GM12878 (cell line): ENCODE results near the gene ADAMTS13. TPM values are rescaled to one million over a fixed set of nuclear protein-coding genes. Genes with fewer than 3 reads are reported as not detected.

Experiments
- ATAC-seq: fragments of 200-7000 bp; cut with Tn5 transposase; 3 replicates; pipeline ENCODE4 v1.9.1; 2020; ENCODE audit warnings: mild to moderate bottlenecking, moderate library complexity
- BruUV-seq: library from RNA; stranded (reverse); fragments of 400-500 nt; replicated peaks from 2 replicates; lab custom pipeline; 2021; lab: Mats Ljungman, UMichigan
- CTCF ChIA-PET: fragments of 300-600 bp; sonication (Branson Sonifier 250); formaldehyde crosslinking; extraction: SDS; loops from one replicate; lab custom pipeline; 2021; ENCODE audit warnings: inconsistent platforms; lab: Yijun Ruan, JAX
- POLR2A ChIA-PET: fragments of 350-600 bp; formaldehyde crosslinking; extraction: SDS; loops from one replicate; lab custom pipeline; 2021; ENCODE audit warnings: inconsistent platforms; lab: Charles Lee
- RAD21 ChIA-PET: fragments of 300-600 bp; sonication (Branson Sonifier 250); formaldehyde crosslinking; loops from one replicate; lab custom pipeline; 2023; ENCODE audit warnings: antibody characterized with exemption; ENCODE audit not compliant: unreplicated experiment; lab: Charles Lee
- SMC1A ChIA-PET: fragments of 300-600 bp; sonication (Branson Sonifier 250); formaldehyde crosslinking; loops from one replicate; lab custom pipeline; 2023; ENCODE audit not compliant: unreplicated experiment, uncharacterized antibody; lab: Charles Lee
- DNase-seq: peaks from one replicate; pipeline ENCODE4 v3.0.0-alpha.2; 2011; ENCODE audit warnings: low read depth, low spot score
- FAIRE-seq: peaks from 3 replicates; lab custom pipeline; 2011; peaks lifted over from hg19 to GRCh38; lab: Jason Lieb, UNC
- H2AFZ ChIP-seq: 2 replicates; pipeline ENCODE4 v1.6.0; 2011; ENCODE audit warnings: low read depth, low read length, control low read depth; ENCODE audit not compliant: control insufficient read depth
- H3K27ac ChIP-seq: 2 replicates; pipeline ENCODE4 v1.5.1; 2011; ENCODE audit warnings: control low read depth; ENCODE audit not compliant: control insufficient read depth, insufficient read depth
- H3K27me3 ChIP-seq, 2 experiments: replicated peaks in 1 of 2; 2 replicates each; pipeline versions ENCODE4 v1.6.0 to v1.6.1; 2011; ENCODE audit warnings: low read length in 1 of 2; ENCODE audit not compliant: control insufficient read depth in 2 of 2, insufficient read depth in 2 of 2
- H3K36me3 ChIP-seq, 2 experiments: 2 replicates each; pipeline ENCODE4 v1.5.1; 2011; ENCODE audit warnings: low read length in 1 of 2; ENCODE audit not compliant: control insufficient read depth in 2 of 2, insufficient read depth in 2 of 2
- H3K4me1 ChIP-seq: 2 replicates; pipeline ENCODE4 v1.6.1; 2011; ENCODE audit warnings: mild to moderate bottlenecking, low read length, moderate library complexity, mixed read lengths; ENCODE audit not compliant: control insufficient read depth, insufficient read depth
- H3K4me2 ChIP-seq: 2 replicates; pipeline ENCODE4 v1.6.0; 2011; ENCODE audit warnings: control low read depth; ENCODE audit not compliant: control insufficient read depth, insufficient read depth
- H3K4me3 ChIP-seq: fragments of 200-600 bp; sonication (generic); 2 replicates; pipeline ENCODE4 v1.5.1; 2016
- H3K79me2 ChIP-seq: 2 replicates; pipeline ENCODE4 v1.6.0; 2011; ENCODE audit warnings: low read length; ENCODE audit not compliant: control insufficient read depth, insufficient read depth
- H3K9ac ChIP-seq: 2 replicates; pipeline ENCODE4 v1.8.0; 2011; ENCODE audit warnings: low read length, control low read depth, mixed read lengths; ENCODE audit not compliant: control insufficient read depth, insufficient read depth
- H3K9me3 ChIP-seq: replicated peaks from 3 replicates; pipeline ENCODE4 v1.5.1; 2011; ENCODE audit warnings: mild to moderate bottlenecking, low read length; ENCODE audit not compliant: control insufficient read depth, insufficient read depth
- H4K20me1 ChIP-seq: 2 replicates; pipeline ENCODE4 v1.6.0; 2011; ENCODE audit not compliant: control insufficient read depth, insufficient read depth
- ATF2 ChIP-seq: IDR thresholded peaks from 2 replicates; pipeline ENCODE4 v1.6.1; 2012; ENCODE audit warnings: low read length, inconsistent platforms
- BCL11A ChIP-seq: IDR thresholded peaks from 2 replicates; pipeline ENCODE4 v1.6.1; 2011; ENCODE audit warnings: low read depth, low read length
- CBX3 ChIP-seq: fragments of 200-600 bp; sonication (generic); IDR thresholded peaks from 2 replicates; pipeline ENCODE4 v1.6.1; 2016; ENCODE audit warnings: low read depth, borderline replicate concordance
- CBX5 ChIP-seq: sonication (generic); IDR thresholded peaks from 2 replicates; pipeline ENCODE4 v1.6.1; 2016; ENCODE audit warnings: low read depth, moderate library complexity, mild to moderate bottlenecking, inconsistent platforms
- FOXK2 ChIP-seq: fragments of 450-650 bp; IDR thresholded peaks from 2 replicates; pipeline ENCODE4 v1.6.1; 2017; ENCODE audit warnings: mild to moderate bottlenecking, moderate library complexity
- GABPA ChIP-seq: IDR thresholded peaks from 2 replicates; pipeline ENCODE4 v1.6.1; 2014; ENCODE audit warnings: antibody characterized with exemption, low read depth, mild to moderate bottlenecking, inconsistent platforms
- IRF4 ChIP-seq: IDR thresholded peaks from 2 replicates; pipeline ENCODE4 v1.6.1; 2011; ENCODE audit warnings: low read depth, low read length
- JUND ChIP-seq: IDR thresholded peaks from 2 replicates; pipeline ENCODE4 v1.6.1; 2012; ENCODE audit warnings: low read depth, mild to moderate bottlenecking, low read length, improper control_type of control experiment, moderate library complexity
- KDM1A ChIP-seq: fragments of 200-600 bp; sonication (generic); IDR thresholded peaks from 2 replicates; pipeline ENCODE4 v1.6.1; 2016; ENCODE audit warnings: borderline replicate concordance
- NFXL1 ChIP-seq: fragments of 450-650 bp; IDR thresholded peaks from 2 replicates; pipeline ENCODE4 v1.6.1; 2017; ENCODE audit warnings: antibody characterized with exemption, mild to moderate bottlenecking, borderline replicate concordance
- PAX5 ChIP-seq: IDR thresholded peaks from 2 replicates; pipeline ENCODE4 v1.6.1; 2011; ENCODE audit warnings: low read depth, low read length, borderline replicate concordance
- PAX8 ChIP-seq: fragments of 450-650 bp; IDR thresholded peaks from 2 replicates; pipeline ENCODE4 v1.6.1; 2017; ENCODE audit warnings: mild to moderate bottlenecking, moderate library complexity
- RBBP5 ChIP-seq: fragments of 200-600 bp; sonication (generic); conservative IDR thresholded peaks from 2 replicates; pipeline ENCODE4 v1.6.1; 2016
- YBX1 ChIP-seq: fragments of 450-650 bp; IDR thresholded peaks from 2 replicates; pipeline ENCODE4 v1.6.1; 2016; ENCODE audit warnings: antibody characterized with exemption
- YY1 ChIP-seq: IDR thresholded peaks from 2 replicates; pipeline ENCODE4 v1.6.1; 2011; ENCODE audit warnings: low read depth, mild to moderate bottlenecking, low read length
- WGBS: methylation state at CpG from one replicate; pipeline ENCODE4 v1.1.6; 2016; ENCODE audit warnings: low lambda C conversion rate; ENCODE audit not compliant: insufficient replicate concordance, insufficient coverage; ENCODE audit errors: missing lambda C conversion rate; 5-methylcytosine and 5-hydroxymethylcytosine counted together
- in situ Hi-C: fragments of 300-500 bp; cut with MboI; formaldehyde crosslinking; loops from 9 replicates; pipeline ENCODE4 v1.14.3; 2018; ENCODE audit warnings: mixed read lengths
- intact Hi-C: fragments of 100-400 bp; cut with micrococcal nuclease; formaldehyde crosslinking; loops from one replicate; pipeline ENCODE4 v1.14.2; 2022; ENCODE audit not compliant: unreplicated experiment
- polyA plus RNA-seq, 11 experiments: library from polyadenylated mRNA; depleted of rRNA in 4 of 11; unstranded in 6 of 11; stranded (reverse) in 5 of 11; fragments of >200 nt; fragmentation: Nextera tagmentation in 4 of 11; fragmentation: Illumina TruSeq in 1 of 11; extraction: Ambion mirVana in 4 of 11; extraction: Trizol in 1 of 11; gene quantifications; 1 replicate in 1 of 11; 2 replicates in 10 of 11; pipeline versions ENCODE4 v1.2.1 to v1.2.3, GENCODE V29; 2011 to 2016; ENCODE audit warnings: inconsistent platforms in 2 of 11, missing spikeins in 2 of 11, low read depth in 1 of 11
- total RNA-seq, 4 experiments: library from RNA; depleted of rRNA in 3 of 4; stranded (reverse); fragments of >200 nt in 3 of 4; fragmentation: Illumina TruSeq in 1 of 4; extraction: Trizol in 1 of 4; gene quantifications; 2 replicates each; pipeline versions ENCODE4 v1.2.1 to v1.2.3, GENCODE V29; 2013 to 2021
- TF ChIP-seq, protein P1 (sequence below): IDR thresholded peaks from 2 replicates; pipeline ENCODE4 v1.6.1; 2011; ENCODE audit warnings: borderline replicate concordance, low read depth, mild to moderate bottlenecking, moderate library complexity, low read length; ENCODE audit not compliant: insufficient read depth, poor library complexity, severe bottlenecking

Gene ADAMTS13
- total and polyA plus RNA-seq, 10 of the 15 experiments (the other 5 are each of a cell fraction or from before 2014, with no cell fraction given), result 0.08 to 2.4 (median 0.28) TPM

GRCh38 chr9:133454325-133454724, 32.2 kb downstream of the ADAMTS13 start (continued):
- TF ChIP-seq, protein P1, sequence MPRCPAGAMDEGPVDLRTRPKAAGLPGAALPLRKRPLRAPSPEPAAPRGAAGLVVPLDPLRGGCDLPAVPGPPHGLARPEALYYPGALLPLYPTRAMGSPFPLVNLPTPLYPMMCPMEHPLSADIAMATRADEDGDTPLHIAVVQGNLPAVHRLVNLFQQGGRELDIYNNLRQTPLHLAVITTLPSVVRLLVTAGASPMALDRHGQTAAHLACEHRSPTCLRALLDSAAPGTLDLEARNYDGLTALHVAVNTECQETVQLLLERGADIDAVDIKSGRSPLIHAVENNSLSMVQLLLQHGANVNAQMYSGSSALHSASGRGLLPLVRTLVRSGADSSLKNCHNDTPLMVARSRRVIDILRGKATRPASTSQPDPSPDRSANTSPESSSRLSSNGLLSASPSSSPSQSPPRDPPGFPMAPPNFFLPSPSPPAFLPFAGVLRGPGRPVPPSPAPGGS, result no peak
- TF ChIP-seq NFXL1, result no peak

DNA sequence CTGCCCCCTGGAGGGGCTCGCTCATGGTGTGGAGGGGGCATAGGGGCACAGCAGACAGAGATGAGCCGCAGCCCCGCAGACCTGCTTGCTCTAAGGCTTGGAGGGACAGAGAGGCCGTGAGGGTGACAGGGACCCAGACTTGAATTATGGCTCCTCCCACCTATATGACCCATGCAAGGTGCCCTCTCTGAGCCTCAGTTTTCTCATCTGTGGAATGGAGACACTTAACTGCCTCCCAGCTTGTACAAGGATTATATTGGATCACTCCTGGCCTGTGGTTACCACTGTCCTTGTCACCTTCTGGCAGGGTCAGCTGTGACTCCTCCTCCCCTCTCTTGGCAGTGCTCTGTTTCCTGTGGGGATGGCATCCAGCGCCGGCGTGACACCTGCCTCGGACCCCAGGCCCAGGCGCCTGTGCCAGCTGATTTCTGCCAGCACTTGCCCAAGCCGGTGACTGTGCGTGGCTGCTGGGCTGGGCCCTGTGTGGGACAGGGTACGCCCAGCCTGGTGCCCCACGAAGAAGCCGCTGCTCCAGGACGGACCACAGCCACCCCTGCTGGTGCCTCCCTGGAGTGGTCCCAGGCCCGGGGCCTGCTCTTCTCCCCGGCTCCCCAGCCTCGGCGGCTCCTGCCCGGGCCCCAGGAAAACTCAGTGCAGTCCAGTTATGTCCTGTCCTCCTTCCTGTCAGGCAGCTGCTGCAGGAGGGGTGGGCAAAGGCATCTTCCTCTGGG, 32.9 kb downstream of the ADAMTS13 start:
- RAD21 ChIA-PET, result no interaction called here
- CTCF ChIA-PET, result no interaction called here
- ATAC-seq (no peak), DNase-seq (no peak), FAIRE-seq (no peak)
- no peak overlapping the region for H3K4me2 ChIP-seq
- intact Hi-C loops (no loop called here), in situ Hi-C loops (no loop called here)
- WGBS, result 32% methylated on average over 11 of the region's 20 CpGs
- SMC1A ChIA-PET, result no interaction called here
- H3K9me3 ChIP-seq, result no peaks in the 10 kb centered on the region
- no peak overlapping the region for H3K4me3 ChIP-seq
- H2AFZ ChIP-seq, result no peak overlapping the region
- H3K79me2 ChIP-seq, result no peaks in the 10 kb centered on the region
- BruUV-seq, result no TSS peak
- no peaks in the 10 kb centered on the region for H4K20me1 ChIP-seq
- no peaks in the 10 kb centered on the region; a peak in 2 of 4 replicates for H3K27me3 ChIP-seq
- H3K36me3 ChIP-seq, result no peaks in the 10 kb centered on the region
- no peak overlapping the region for H3K27ac ChIP-seq
- POLR2A ChIA-PET, result no interaction called here
- H3K9ac ChIP-seq, result no peak overlapping the region
- no peaks in the 10 kb centered on the region; the same call in 1 of the 2 replicates for H3K4me1 ChIP-seq
- TF ChIP-seq YBX1, result no peak
- no peak for TF ChIP-seq IRF4
- no peak for TF ChIP-seq JUND
- no peak for TF ChIP-seq PAX5
- no peak for TF ChIP-seq ATF2
- no peak for TF ChIP-seq GABPA
- no peak for TF ChIP-seq FOXK2
- no peak for TF ChIP-seq CBX3
- no peak for TF ChIP-seq KDM1A
- TF ChIP-seq CBX5, result no peak
- no peak for TF ChIP-seq PAX8
- no peak for TF ChIP-seq RBBP5
- TF ChIP-seq YY1, result no peak
- no peak for TF ChIP-seq BCL11A
